Astrocyte (in vitro differentiated cells and primary cell): Measurements from ENCODE around the gene CYP4F3. TPM values are rescaled to one million over a fixed set of nuclear protein-coding genes. Genes with fewer than 3 reads are reported as not detected.

ENCODE experiments used
- DNase-seq: peaks from one replicate; pipeline ENCODE4 v3.0.0-alpha.2; 2010; ENCODE audit warnings: low read depth
- FAIRE-seq: peaks from 2 replicates; lab custom pipeline; 2011; peaks lifted over from hg19 to GRCh38; lab: Jason Lieb, UNC
- H2AFZ ChIP-seq: 2 replicates; pipeline ENCODE4 v1.6.0; 2012; ENCODE audit warnings: low read depth, low read length, inconsistent platforms
- H3K27ac ChIP-seq: 2 replicates; pipeline ENCODE4 v1.5.1; 2011; ENCODE audit warnings: low read depth, low read length, inconsistent platforms
- H3K27me3 ChIP-seq: 2 replicates; pipeline ENCODE4 v1.6.0; 2011; ENCODE audit warnings: low read length, inconsistent platforms; ENCODE audit not compliant: insufficient read depth
- H3K36me3 ChIP-seq: 2 replicates; pipeline ENCODE4 v1.5.1; 2011; ENCODE audit warnings: low read length, inconsistent platforms; ENCODE audit not compliant: insufficient read depth
- H3K4me1 ChIP-seq: 2 replicates; pipeline ENCODE4 v1.5.1; 2011; ENCODE audit warnings: low read length, inconsistent platforms; ENCODE audit not compliant: insufficient read depth
- H3K4me2 ChIP-seq: 2 replicates; pipeline ENCODE4 v1.6.0; 2012; ENCODE audit warnings: low read length, inconsistent platforms
- H3K4me3 ChIP-seq: 2 replicates; pipeline ENCODE4 v1.5.1; 2011; ENCODE audit warnings: low read depth, mild to moderate bottlenecking, low read length, inconsistent platforms; ENCODE audit not compliant: insufficient read depth
- H3K79me2 ChIP-seq: 2 replicates; pipeline ENCODE4 v1.6.0; 2012; ENCODE audit warnings: mild to moderate bottlenecking, low read length, inconsistent platforms; ENCODE audit not compliant: insufficient read depth
- H3K9ac ChIP-seq: 2 replicates; pipeline ENCODE4 v1.6.0; 2012; ENCODE audit warnings: mild to moderate bottlenecking, low read length, inconsistent platforms
- H3K9me3 ChIP-seq: 2 replicates; pipeline ENCODE4 v1.5.1; 2012; ENCODE audit warnings: low read depth, mild to moderate bottlenecking, low read length, inconsistent platforms; ENCODE audit not compliant: insufficient read depth
- H4K20me1 ChIP-seq: 2 replicates; pipeline ENCODE4 v1.6.0; 2012; ENCODE audit warnings: low read length, inconsistent platforms; ENCODE audit not compliant: insufficient read depth
- H3K27ac Mint-ChIP-seq: one replicate; pipeline ENCODE4 v1.8.0; 2021; ENCODE audit warnings: mild to moderate bottlenecking, mixed read lengths; ENCODE audit not compliant: unreplicated experiment
- H3K27me3 Mint-ChIP-seq: one replicate; pipeline ENCODE4 v1.8.0; 2021; ENCODE audit warnings: low read depth, mixed read lengths; ENCODE audit not compliant: unreplicated experiment
- H3K36me3 Mint-ChIP-seq: one replicate; pipeline ENCODE4 v1.8.0; 2021; ENCODE audit warnings: low read depth, mixed read lengths; ENCODE audit not compliant: unreplicated experiment
- H3K4me1 Mint-ChIP-seq: one replicate; pipeline ENCODE4 v1.8.0; 2021; ENCODE audit warnings: low read depth, mixed read lengths; ENCODE audit not compliant: unreplicated experiment
- H3K4me3 Mint-ChIP-seq: one replicate; pipeline ENCODE4 v1.8.0; 2021; ENCODE audit warnings: mild to moderate bottlenecking, moderate library complexity, mixed read lengths; ENCODE audit not compliant: unreplicated experiment
- H3K9me3 Mint-ChIP-seq: one replicate; pipeline ENCODE4 v1.8.0; 2021; ENCODE audit warnings: mild to moderate bottlenecking, mixed read lengths; ENCODE audit not compliant: unreplicated experiment
- EZH2 ChIP-seq: IDR thresholded peaks from 2 replicates; pipeline ENCODE4 v1.6.1; 2012; ENCODE audit warnings: mild to moderate bottlenecking, low read length, inconsistent platforms; ENCODE audit not compliant: insufficient read depth
- total RNA-seq: library from RNA; stranded (reverse); gene quantifications from 2 replicates; pipeline ENCODE4 v1.2.1, GENCODE V29; 2021
- TF ChIP-seq, protein P1 (sequence below): IDR thresholded peaks from 2 replicates; pipeline ENCODE4 v1.5.1; 2011; ENCODE audit warnings: low read depth, mild to moderate bottlenecking, inconsistent platforms, low read length, moderate library complexity; ENCODE audit not compliant: insufficient read depth

The CYP4F3 gene
- total RNA-seq, 1 donor from 2014 or later = not detected

DNA sequence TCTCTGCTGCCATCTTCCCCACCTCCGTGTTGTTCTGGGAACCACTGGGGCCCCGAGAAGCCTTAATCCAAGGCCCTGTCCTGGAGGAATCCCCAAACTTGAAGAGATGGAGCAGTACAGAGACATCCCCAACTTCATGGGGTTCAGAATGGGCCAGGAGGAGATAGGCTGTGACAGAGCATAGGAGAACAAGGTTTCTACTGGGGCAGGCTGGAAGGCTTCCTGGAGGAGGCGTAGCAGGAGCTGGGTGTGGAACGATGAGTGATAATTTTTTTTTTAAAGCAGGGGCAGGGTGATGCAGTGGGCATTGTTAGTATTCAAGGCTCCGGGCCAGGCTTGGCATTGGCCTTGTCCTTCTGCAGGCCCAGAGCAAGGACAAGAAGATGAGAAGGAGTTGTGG is 22.4 kb upstream of the CYP4F3 start:
- Histone ChIP-seq H3K4me1 (no peaks in the 10 kb centered on the region), H3K9me3 (no peaks in the 10 kb centered on the region), H3K27ac (no peak overlapping the region), H3K4me2 (no peak overlapping the region), H2AFZ (no peak overlapping the region), H3K27me3 (no peaks in the 10 kb centered on the region), H3K4me3 (no peak overlapping the region), H4K20me1 (no peaks in the 10 kb centered on the region), H3K79me2 (no peaks in the 10 kb centered on the region), H3K9ac (no peak overlapping the region), H3K36me3 (no peaks in the 10 kb centered on the region)
- no peaks in the 10 kb centered on the region for H3K27me3 Mint-ChIP-seq
- H3K4me1 Mint-ChIP-seq = no peaks in the 10 kb centered on the region
- H3K27ac Mint-ChIP-seq = no peak overlapping the region
- peaks cover 11% of the 10 kb centered on the region for H3K9me3 Mint-ChIP-seq
- FAIRE-seq (no peak), DNase-seq (no peak)
- H3K36me3 Mint-ChIP-seq = peaks cover 2% of the 10 kb centered on the region
- TF ChIP-seq, protein P1, sequence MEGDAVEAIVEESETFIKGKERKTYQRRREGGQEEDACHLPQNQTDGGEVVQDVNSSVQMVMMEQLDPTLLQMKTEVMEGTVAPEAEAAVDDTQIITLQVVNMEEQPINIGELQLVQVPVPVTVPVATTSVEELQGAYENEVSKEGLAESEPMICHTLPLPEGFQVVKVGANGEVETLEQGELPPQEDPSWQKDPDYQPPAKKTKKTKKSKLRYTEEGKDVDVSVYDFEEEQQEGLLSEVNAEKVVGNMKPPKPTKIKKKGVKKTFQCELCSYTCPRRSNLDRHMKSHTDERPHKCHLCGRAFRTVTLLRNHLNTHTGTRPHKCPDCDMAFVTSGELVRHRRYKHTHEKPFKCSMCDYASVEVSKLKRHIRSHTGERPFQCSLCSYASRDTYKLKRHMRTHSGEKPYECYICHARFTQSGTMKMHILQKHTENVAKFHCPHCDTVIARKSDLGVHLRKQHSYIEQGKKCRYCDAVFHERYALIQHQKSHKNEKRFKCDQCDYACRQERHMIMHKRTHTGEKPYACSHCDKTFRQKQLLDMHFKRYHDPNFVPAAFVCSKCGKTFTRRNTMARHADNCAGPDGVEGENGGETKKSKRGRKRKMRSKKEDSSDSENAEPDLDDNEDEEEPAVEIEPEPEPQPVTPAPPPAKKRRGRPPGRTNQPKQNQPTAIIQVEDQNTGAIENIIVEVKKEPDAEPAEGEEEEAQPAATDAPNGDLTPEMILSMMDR = no peak
- no peak for TF ChIP-seq EZH2
- no peak overlapping the region for H3K4me3 Mint-ChIP-seq

DNA sequence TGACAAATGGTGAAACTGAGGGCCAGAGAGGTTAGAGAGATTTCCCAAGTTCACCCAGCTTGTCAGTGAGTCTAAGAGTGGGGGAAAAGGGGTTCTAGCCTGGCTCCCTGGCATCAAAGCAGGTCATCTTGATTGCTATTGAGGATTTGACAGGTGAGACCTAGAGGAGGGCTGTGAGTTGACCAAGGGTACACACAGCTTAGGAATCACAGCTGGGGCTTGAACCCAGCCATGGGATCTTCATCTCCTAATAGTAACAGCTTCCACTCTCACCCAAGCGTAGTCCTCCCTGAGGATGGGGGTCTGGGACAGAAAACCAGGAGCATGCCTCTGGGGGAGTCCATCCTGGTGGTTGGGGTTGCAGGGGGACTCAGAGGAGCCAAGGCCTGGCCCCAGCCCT is 18.9 kb upstream of the CYP4F3 start:
- DNase-seq (no peak), FAIRE-seq (no peak)
- no peaks in the 10 kb centered on the region for H3K27me3 Mint-ChIP-seq
- Histone ChIP-seq H3K36me3 (no peaks in the 10 kb centered on the region), H3K27me3 (no peaks in the 10 kb centered on the region), H3K4me2 (no peak overlapping the region), H4K20me1 (no peaks in the 10 kb centered on the region), H2AFZ (no peak overlapping the region), H3K4me3 (no peak overlapping the region), H3K4me1 (no peaks in the 10 kb centered on the region), H3K27ac (no peak overlapping the region), H3K9me3 (no peaks in the 10 kb centered on the region), H3K9ac (no peak overlapping the region), H3K79me2 (no peaks in the 10 kb centered on the region)
- peaks cover 17% of the 10 kb centered on the region for H3K9me3 Mint-ChIP-seq
- no peak overlapping the region for H3K4me3 Mint-ChIP-seq
- TF ChIP-seq, protein P1 = no peak
- no peak for TF ChIP-seq EZH2
- no peaks in the 10 kb centered on the region for H3K4me1 Mint-ChIP-seq
- no peak overlapping the region for H3K27ac Mint-ChIP-seq
- no peaks in the 10 kb centered on the region for H3K36me3 Mint-ChIP-seq

DNA sequence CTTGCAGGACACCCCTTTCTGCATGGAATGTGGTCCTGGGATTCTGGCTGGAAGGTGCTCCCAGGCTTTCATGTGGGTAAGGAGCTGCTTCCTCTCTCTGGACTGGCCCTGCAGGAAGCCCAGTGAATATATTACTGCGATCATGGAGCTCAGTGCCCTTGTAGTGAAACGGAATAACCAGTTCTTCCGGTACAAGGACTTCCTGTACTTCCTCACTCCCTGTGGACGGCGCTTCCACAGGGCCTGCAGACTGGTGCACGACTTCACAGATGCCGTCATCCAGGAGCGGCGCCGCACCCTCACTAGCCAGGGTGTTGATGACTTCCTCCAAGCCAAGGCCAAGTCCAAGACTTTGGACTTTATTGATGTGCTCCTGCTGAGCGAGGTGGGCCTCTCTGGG is 17.7 kb upstream of the CYP4F3 start:
- Mint-ChIP-seq H3K9me3 (peaks cover 19% of the 10 kb centered on the region), H3K4me3 (no peak overlapping the region), H3K27me3 (no peaks in the 10 kb centered on the region), H3K36me3 (no peaks in the 10 kb centered on the region), H3K27ac (no peak overlapping the region), H3K4me1 (no peaks in the 10 kb centered on the region)
- H4K20me1 ChIP-seq = no peaks in the 10 kb centered on the region
- FAIRE-seq (no peak), DNase-seq (no peak)
- no peak overlapping the region for H2AFZ ChIP-seq
- H3K4me3 ChIP-seq = no peak overlapping the region
- no peaks in the 10 kb centered on the region for H3K27me3 ChIP-seq
- no peaks in the 10 kb centered on the region for H3K9me3 ChIP-seq
- H3K27ac ChIP-seq = no peak overlapping the region
- no peak overlapping the region for H3K9ac ChIP-seq
- TF ChIP-seq, protein P1 = no peak
- no peak for TF ChIP-seq EZH2
- no peaks in the 10 kb centered on the region for H3K36me3 ChIP-seq
- no peaks in the 10 kb centered on the region for H3K4me1 ChIP-seq
- H3K79me2 ChIP-seq = no peaks in the 10 kb centered on the region
- no peak overlapping the region for H3K4me2 ChIP-seq
